ENCODE measurements around the gene TCEANC2.

The TCEANC2 gene

DNA sequence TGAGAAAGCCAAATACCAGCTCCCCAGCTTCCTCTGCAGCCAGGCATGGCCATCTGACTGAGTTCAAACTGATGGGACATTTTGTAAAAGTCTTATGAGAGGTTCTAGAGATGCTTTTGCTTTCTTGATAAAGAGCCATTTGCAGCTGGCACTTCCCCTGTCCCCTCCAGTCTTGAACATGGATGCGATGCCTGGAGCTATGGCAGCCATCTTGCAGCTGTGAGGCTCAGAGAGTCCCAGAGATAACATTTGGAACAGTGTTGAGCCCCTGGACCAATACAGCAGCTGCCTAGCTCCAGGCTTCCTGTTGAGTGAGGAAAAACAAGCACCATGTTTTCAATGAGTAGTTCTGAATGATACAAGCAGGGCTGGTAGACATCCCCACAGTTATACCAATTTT, 85.6 kb downstream of the TCEANC2 start:
- no peak for DNase-seq

DNA sequence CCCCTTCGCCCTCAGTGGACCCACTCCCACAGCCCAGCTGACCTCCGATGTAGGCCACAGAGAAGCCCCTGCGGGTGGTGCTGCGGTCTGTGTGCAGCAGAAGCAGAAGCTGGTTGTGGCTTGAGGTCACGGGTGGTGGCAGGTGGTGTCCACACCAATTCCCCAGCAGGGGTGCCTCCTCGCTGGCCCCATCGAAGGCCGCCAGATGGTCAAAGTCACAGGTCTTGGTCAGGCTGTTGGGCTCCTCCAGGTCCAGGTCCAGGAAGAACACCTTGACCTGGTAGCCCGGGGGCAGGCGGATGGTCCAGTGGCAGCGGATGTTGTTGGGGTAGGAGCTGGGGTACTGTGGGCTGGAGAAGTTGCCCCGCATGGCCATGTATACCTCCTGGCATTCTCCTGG, 86.3 kb downstream of the TCEANC2 start:
- DNase-seq = no peak

DNA sequence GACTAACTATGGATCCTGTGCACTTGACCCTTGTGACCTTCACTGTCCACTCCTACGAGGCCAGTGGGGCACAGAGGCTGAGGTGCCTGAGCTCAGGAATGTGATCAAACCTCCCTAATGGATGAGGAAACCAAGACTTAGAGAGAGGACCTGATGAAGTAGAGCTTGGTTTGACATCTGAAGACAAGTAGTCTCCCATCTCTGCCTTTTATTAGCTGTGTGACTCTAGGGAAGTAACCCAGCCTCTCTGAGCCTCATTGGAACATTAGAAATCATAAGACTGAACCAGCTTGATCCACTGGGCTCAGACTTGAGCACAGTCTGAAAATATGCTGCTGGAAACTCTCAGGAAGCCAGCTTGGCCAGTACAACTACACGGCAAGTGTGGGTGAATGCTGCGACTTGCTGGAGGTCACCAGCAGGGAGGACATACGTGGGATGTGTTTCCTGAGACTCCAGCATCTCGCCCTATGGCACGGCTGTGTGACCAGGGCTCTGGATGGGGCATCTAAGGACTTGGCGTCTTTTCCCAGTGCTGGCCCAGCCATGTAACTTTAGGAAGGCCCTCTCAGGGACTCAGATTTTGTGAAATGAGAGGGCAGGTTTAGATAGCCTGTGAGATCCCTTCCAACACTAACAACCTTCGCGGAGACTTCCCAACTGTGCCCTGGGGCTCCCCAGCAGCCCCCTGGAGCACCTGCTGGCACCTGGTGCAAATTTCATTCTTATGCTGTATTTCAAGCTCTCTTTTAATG, 88.9 kb downstream of the TCEANC2 start:
- no peak for DNase-seq

DNA sequence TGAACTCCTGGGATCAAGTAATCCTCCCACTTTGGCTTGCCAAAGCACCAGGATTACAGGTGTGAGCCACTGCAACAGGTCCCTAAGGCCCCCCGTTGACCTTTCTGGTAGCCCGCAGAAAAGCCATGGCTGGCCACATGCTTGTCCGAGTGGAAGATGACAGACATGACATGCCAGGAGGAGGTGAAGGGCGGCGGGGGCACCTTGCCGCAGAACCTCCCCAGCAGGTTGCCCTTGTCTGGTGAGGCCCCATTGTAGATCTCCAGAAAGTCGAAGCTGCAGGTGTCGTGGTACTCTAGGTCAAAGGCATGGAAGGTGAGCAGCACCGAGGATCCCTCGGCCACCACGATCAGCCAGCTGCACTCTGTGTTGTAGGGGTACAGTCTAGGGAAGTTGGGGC, 91.0 kb downstream of the TCEANC2 start:
- DNase-seq = no peak

DNA sequence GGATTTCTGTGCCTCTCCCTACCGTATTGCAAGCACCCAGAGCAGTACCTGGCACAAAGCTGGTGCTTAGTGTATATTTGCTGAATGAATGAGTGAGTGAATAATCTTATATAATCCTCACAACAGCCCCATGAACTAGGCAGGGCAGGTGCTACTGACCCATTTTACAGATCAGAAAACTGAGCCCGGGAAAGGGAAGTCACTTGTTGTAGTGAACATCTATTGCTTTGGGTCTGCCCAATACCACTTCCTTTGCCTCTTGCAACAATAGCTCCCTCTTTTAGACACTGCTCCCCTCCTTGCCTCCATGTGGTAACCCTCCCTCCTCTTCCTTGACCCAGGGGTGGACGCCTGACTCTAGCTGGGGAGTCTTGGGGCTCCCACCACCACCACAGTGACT, 96.3 kb downstream of the TCEANC2 start:
- no peak for DNase-seq

DNA sequence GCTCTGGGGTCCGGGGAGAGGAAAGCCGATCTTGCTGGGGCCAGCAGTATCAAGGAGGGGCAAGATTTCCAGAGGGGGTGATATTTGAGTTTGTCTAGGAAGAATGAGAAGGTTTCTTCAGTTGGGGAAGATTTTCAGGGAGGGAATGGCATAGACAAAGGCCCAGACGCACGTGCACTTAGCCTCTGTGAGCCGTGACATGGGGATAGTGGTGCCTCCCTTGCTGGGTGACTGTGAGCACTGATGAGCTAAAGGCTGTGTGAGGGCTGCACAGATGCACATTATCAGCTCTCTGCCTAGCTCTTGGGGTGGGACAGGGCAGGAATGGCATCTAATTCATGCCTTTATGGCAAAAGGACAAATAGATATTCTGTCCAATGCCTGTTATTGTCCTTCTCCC, 97.6 kb downstream of the TCEANC2 start:
- no peak for DNase-seq

DNA sequence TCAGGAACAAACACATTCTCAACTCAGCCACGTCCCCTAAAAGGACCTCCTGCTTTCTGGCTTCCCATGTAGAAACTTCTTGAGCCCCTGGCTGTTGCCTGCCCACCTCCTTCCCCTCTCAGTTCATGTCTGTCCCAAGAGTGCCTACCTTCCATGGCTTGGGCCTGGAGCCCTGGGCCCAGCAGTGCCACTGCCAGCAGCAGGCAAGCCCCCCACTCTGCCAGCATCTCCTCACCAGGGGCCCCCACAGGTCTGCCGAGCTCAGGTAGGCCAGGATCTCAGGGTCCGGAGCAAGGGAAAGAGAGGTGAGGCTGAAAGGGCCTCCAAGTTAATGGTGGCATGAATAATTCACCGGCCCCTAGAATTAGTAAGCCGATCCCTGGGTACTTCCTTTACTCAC, 99.3 kb downstream of the TCEANC2 start, which contains the start of gene CDCP2:
CDCP2 (minus strand) TSS at position 305 of the 400 bp plus-strand sequence; CDS start at position 227, 78 bp downstream.
- no peak for DNase-seq

DNA sequence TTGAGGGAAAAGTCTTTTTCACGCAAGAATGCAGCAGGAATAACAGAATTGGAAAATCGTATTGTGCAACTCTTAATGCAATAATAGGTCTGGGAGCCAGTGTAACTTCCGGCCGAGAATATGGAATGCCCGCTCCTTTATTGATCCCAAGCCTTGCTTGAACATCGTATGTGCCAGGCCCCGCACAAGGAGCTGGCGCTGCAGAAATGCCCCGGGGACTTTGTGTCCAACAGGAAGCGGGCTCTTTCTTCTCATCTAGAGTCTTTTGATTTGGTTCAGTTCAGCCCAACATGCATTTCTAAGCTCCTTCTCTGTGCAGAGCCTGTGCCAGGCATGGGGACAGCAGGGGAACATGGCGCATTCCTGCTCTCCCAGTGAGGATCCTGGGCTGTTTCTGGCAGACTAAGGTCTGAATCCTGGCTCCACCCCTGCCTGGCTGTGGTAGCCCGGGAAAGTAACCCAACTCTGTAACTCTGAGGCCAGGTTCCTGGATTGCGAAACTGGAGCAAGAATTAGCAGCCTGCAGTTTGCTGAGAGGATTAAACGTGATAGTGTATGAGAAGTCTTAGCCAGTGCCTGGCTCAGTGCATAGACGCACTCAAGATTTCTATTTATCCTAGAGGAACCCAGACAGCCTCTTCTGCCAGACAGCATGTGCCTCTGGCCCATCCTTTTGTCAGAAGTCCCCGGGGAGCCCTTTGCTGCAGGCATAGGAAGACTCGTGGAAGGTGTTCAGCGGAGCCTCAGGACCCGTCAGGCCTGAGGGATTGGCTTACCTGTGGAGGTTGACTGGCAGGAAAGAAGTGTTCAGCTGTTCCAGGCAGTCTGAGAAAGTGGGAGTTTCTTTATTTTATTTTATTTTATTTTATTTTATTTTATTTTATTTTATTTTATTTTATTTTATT, 100.4 kb downstream of the TCEANC2 start:
- peak; percentile 83 for DNase-seq

Data from MV-4-11 (cell line).